ENCODE results near the gene ZBTB32. TPM values are rescaled to one million over a fixed set of nuclear protein-coding genes. Genes with fewer than 3 reads are reported as not detected.

ZBTB32 gene
- total RNA-seq, 4 donors from 2014 or later = not detected

DNA sequence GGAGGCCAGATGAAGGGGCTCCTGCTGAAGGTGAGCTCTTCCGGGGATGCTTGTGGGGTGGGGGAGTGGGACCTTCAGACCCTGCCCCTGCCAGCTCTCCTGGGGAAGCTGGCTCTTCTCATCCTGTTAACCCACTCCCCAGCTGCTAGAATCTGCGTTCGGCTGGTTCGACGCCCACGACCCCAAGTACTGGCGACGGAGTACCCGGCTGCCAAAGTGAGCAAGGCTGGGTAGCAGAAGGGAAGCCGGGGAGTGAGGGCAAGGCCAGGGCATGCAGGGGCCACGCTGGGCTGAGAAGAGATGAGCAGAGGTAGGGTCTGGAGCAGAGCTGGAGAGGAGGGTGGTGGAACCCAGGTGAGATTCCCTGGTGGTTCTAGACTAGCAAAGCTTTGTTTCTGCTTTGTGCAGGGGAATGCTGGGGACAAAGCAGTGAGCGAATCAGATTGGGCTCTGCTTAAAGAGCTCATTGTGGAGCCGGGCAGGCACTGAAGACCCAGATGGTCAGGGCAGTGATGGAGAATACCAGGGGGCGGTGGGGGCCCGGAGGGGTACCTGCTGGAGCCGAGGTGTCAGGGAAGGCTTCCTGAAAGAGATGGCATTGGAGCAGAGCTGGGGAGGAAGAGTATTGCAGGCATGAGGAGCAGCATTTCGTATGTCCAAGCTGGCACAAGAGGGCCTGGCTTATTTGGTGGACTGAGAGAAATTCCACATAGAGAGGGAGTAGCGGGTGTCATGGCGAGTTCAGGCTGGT lies 23.8 kb downstream of the ZBTB32 start:
- Histone ChIP-seq H3K27me3 (no peaks in the 10 kb centered on the region), H3K4me1 (no peaks in the 10 kb centered on the region), H3K9me3 (no peaks in the 10 kb centered on the region), H3K36me3 (no peaks in the 10 kb centered on the region), H3K4me3 (no peak overlapping the region), H3K27ac (no peak overlapping the region)
- DNase-seq = no peak
- intact Hi-C loops (cut with DNase I; ENCODE audit: low total_unique reads) = no loop called here
- no peak for TF ChIP-seq POLR2A (IDR thresholded peaks at IDR 0.05)
- TF ChIP-seq CTCF (IDR thresholded peaks at IDR 0.05) = no peak

DNA sequence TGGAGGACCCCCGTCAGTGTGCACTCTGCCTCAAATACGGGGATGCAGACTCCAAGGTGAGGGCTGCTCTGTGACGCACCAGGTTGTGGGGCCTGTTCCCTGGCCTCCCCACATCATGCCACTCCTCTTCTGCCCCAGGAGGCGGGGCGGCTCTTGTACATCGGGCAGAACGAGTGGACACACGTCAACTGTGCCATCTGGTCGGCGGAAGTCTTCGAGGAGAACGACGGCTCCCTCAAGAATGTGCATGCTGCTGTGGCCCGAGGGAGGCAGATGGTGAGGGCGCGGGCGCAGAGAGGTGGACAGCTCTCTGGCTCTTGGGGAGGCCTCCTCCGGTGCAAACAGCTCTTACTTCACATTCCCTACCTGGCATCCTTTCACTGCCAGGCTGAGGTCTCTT lies 24.7 kb downstream of the ZBTB32 start:
- intact Hi-C loops (cut with DNase I; ENCODE audit: low total_unique reads) = no loop called here
- DNase-seq = no peak
- H3K36me3 ChIP-seq = no peaks in the 10 kb centered on the region
- no peaks in the 10 kb centered on the region for H3K9me3 ChIP-seq
- no peaks in the 10 kb centered on the region for H3K27me3 ChIP-seq
- no peaks in the 10 kb centered on the region for H3K4me1 ChIP-seq
- no peak overlapping the region for H3K27ac ChIP-seq
- TF ChIP-seq CTCF (IDR thresholded peaks at IDR 0.05) = no peak
- no peak for TF ChIP-seq POLR2A (IDR thresholded peaks at IDR 0.05)
- no peak overlapping the region for H3K4me3 ChIP-seq

DNA sequence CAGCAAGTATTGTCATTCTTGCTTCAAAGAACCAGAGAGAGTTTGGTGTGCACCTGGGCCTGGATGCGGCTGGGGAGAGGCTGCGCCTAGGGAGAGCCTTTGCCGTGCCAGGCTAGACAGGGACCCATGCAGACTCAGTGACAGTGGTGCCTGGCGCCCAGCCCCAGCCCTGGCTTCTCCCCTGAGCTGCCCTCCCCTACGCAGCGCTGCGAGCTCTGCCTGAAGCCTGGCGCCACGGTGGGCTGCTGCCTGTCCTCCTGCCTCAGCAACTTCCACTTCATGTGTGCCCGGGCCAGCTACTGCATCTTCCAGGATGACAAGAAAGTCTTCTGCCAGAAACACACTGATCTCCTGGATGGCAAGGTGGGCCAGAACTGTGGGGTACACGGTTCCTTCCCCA lies 25.4 kb downstream of the ZBTB32 start:
- H3K4me1 ChIP-seq = no peaks in the 10 kb centered on the region
- TF ChIP-seq POLR2A (IDR thresholded peaks at IDR 0.05) (no peak), CTCF (IDR thresholded peaks at IDR 0.05) (no peak)
- H3K9me3 ChIP-seq = no peaks in the 10 kb centered on the region
- no peaks in the 10 kb centered on the region for H3K36me3 ChIP-seq
- no peak overlapping the region for H3K4me3 ChIP-seq
- no peak overlapping the region for H3K27ac ChIP-seq
- DNase-seq = no peak
- no peaks in the 10 kb centered on the region for H3K27me3 ChIP-seq
- intact Hi-C loops (cut with DNase I; ENCODE audit: low total_unique reads) = no loop called here

DNA sequence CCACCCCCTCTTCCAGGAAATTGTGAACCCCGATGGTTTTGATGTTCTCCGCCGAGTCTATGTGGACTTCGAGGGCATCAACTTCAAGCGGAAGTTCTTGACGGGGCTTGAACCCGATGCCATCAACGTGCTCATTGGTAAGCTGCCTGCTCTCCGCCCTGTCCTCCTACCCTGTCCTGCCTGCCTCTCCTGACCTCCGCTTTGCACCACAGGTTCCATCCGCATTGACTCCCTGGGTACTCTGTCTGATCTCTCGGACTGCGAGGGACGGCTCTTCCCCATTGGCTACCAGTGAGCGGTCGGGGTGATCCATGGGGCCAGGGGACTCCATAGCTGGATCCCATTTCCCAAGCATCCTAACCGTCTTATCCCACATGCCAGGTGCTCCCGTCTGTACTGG lies 26.0 kb downstream of the ZBTB32 start:
- no peaks in the 10 kb centered on the region for H3K27me3 ChIP-seq
- no peak overlapping the region for H3K4me3 ChIP-seq
- TF ChIP-seq CTCF (IDR thresholded peaks at IDR 0.05) (no peak), POLR2A (IDR thresholded peaks at IDR 0.05) (no peak)
- intact Hi-C loops (cut with DNase I; ENCODE audit: low total_unique reads) = no loop called here
- no peak for DNase-seq
- H3K27ac ChIP-seq = no peak overlapping the region
- no peaks in the 10 kb centered on the region for H3K4me1 ChIP-seq
- H3K9me3 ChIP-seq = no peaks in the 10 kb centered on the region
- no peaks in the 10 kb centered on the region for H3K36me3 ChIP-seq

DNA sequence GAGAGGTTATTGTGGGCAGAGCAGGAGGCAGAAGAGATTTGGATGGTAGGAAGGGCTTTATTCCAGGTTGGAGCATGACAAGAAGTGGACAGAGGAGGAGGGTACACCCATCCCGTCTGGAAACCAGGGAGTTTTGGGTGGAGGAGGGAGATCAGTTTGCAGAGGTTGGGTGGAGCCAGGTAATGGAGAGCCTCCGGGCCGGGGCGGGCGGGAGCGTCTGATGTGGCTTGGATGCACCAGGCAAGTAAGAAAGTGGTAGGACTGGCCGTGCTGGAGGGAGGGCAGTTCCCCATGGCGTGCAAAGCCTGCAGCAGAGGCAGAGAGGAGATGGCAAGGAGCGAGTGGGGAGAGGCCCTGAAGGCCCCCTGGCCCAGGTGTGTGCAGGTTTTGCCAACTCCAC lies 27.0 kb downstream of the ZBTB32 start:
- intact Hi-C loops (cut with DNase I; ENCODE audit: low total_unique reads) = no loop called here
- Histone ChIP-seq H3K9me3 (no peaks in the 10 kb centered on the region), H3K27ac (no peak overlapping the region), H3K4me1 (no peaks in the 10 kb centered on the region), H3K27me3 (no peaks in the 10 kb centered on the region), H3K36me3 (no peaks in the 10 kb centered on the region), H3K4me3 (no peak overlapping the region)
- DNase-seq = no peak
- no peak for TF ChIP-seq POLR2A (IDR thresholded peaks at IDR 0.05)
- no peak for TF ChIP-seq CTCF (IDR thresholded peaks at IDR 0.05)

All from uterus (tissue), 4 donors.